Measurements from ENCODE around the gene SLC27A3. TPM values are rescaled to one million over a fixed set of nuclear protein-coding genes. Genes with fewer than 3 reads are reported as not detected.

Gene SLC27A3
- total and polyA plus RNA-seq, 9 of the 15 experiments (the other 6 are each of a cell fraction or from before 2014, with no cell fraction given): 0.57 to 5.2 (median 2.8) TPM

DNA sequence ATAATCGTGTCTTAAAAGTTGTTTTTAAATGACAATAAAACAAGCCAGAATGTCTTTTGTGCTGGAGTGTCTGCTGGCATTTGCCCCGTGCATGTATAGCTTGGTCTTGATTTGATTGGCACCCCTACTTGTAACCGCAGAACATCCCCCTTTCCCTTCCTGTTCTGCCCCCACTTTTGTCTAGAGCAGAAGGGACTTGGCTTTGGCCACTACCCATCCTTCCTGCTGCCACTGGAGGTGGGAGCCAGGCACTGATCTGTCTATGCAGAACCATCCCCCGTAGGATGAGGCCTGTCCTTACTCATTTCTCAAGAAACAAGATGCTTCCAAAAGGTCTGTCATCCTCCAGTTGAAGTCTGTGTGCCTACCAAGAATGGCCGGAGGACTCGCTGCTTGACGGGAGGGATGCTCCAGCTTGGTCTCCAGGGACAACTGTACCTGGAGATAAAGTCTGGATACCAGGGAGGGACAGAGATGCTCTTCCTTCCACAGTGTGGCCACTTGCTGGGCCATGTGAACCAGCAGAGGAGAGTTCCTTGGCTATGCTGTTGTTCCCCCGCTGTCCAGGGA, 1.1 kb upstream of the SLC27A3 start (continued):
- TF ChIP-seq SRF (CRISPR knock-in tag; IDR thresholded peaks at IDR 0.05): no peak
- no peak for TF ChIP-seq RBFOX2 (IDR thresholded peaks at IDR 0.05; ENCODE audit: low read depth, low read length)

DNA sequence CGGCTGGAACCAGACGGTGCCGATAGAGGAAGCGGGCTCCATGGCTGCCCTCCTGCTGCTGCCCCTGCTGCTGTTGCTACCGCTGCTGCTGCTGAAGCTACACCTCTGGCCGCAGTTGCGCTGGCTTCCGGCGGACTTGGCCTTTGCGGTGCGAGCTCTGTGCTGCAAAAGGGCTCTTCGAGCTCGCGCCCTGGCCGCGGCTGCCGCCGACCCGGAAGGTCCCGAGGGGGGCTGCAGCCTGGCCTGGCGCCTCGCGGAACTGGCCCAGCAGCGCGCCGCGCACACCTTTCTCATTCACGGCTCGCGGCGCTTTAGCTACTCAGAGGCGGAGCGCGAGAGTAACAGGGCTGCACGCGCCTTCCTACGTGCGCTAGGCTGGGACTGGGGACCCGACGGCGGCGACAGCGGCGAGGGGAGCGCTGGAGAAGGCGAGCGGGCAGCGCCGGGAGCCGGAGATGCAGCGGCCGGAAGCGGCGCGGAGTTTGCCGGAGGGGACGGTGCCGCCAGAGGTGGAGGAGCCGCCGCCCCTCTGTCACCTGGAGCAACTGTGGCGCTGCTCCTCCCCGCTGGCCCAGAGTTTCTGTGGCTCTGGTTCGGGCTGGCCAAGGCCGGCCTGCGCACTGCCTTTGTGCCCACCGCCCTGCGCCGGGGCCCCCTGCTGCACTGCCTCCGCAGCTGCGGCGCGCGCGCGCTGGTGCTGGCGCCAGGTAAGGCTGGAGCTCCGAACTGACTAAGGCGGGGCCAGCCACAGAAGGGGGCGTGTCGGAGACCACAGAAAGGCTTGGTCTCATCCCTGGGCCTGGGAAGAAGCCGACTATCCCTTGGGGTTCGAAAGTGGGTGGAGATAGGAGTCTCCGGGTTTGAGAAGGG, 486 bp downstream of the SLC27A3 start:
- intact Hi-C loops (cut with micrococcal nuclease): loop anchor here (10.0 kb wide), 1 partner anchor 261 kb away; no protein-coding TSS in a partner anchor
- TF ChIP-seq MNT (conservative IDR thresholded peaks at IDR 0.05): peak in 1 of 2 experiments; percentile 30; a peak in 1 of 4 replicates
- TF ChIP-seq ZNF436 (CRISPR knock-in tag; IDR thresholded peaks at IDR 0.05): no peak
- peak; percentile 70 for TF ChIP-seq CTBP1 (IDR thresholded peaks at IDR 0.05; ENCODE audit: borderline replicate concordance)
- 0 out of 2 replicates have a peak, but pooled peaks have one; percentile 32 for TF ChIP-seq GABPA (tag; conservative IDR thresholded peaks at IDR 0.05; ENCODE audit: low read depth)
- TF ChIP-seq TRIM28 (IDR thresholded peaks at IDR 0.05): no peak

More for the DNA sequence above, 486 bp downstream of the SLC27A3 start:
- ChIA-PET POLR2A (interaction anchor here (0.5 to 1.5 kb wide), 8 partner anchors 23 to 290 kb away, joined by 3 to 5 read pairs (median 4); partner anchors contain the start of gene RPS27), CTCF (ENCODE audit: low intra/inter-chr PET ratio) (no interaction called here)
- peak overlapping the region; percentile 36 to 91 for H3K9ac ChIP-seq (ENCODE audit: insufficient read depth in 1 of 2, low read depth in 2 of 2, low read length in 2 of 2)
- H3K4me2 ChIP-seq (ENCODE audit: insufficient read depth, low read length): peak overlapping the region; percentile 77
- in situ Hi-C loops (cut with MboI): loop anchor here (5.0 kb wide), 1 partner anchor 103 kb away; the partner anchor contains the start of gene ILF2
- H3K27me3 ChIP-seq (ENCODE audit: control insufficient read depth in 2 of 2, insufficient read depth in 2 of 2, low read length in 2 of 2): no peaks in the 10 kb centered on the region
- no peaks in the 10 kb centered on the region for H3K79me2 ChIP-seq (ENCODE audit: control insufficient read depth, insufficient read depth, low read length)
- H4K20me1 ChIP-seq (replicated peaks; ENCODE audit: control insufficient read depth, insufficient read depth, low read length): no peaks in the 10 kb centered on the region
- peaks cover 19% of the 10 kb centered on the region; the same call in 2 of the 3 replicates for H3K36me3 ChIP-seq (ENCODE audit: control insufficient read depth, insufficient read depth, low read length)
- DNase-seq (ENCODE audit: extremely low read depth in 1 of 4, low spot score in 3 of 4) (peak in 3 of 4 experiments; percentile 66 to 77 (median 73)), FAIRE-seq (peak; percentile 72), ATAC-seq (peak; percentile 73)
- H3K4me1 ChIP-seq (replicated peaks in 1 of 2; ENCODE audit: control insufficient read depth in 2 of 2, insufficient read depth in 2 of 2, low read length in 2 of 2): peaks cover 10 to 55% of the 10 kb centered on the region in 2 experiments
- no peaks in the 10 kb centered on the region for H3K9me3 ChIP-seq (replicated peaks; ENCODE audit: control insufficient read depth, insufficient read depth, low read depth, low read length)
- no TSS peak for BruUV-seq (replicated peaks)
- peak overlapping the region; percentile 87 for H2AFZ ChIP-seq (ENCODE audit: low read depth, low read length)
- H3K9me1 ChIP-seq (ENCODE audit: control insufficient read depth, insufficient read depth, low read length): no peaks in the 10 kb centered on the region
- 21% methylated on average over 64 of the region's 83 CpGs for WGBS (ENCODE audit: insufficient coverage, low coverage, missing lambda C conversion rate)
- H3K27ac ChIP-seq (ENCODE audit: extremely low read depth, low read depth, low read length): no peak overlapping the region
- H3K4me3 ChIP-seq: peak overlapping the region; percentile 48

Measured in K562 (cell line).